ENCODE results near the gene KLK6. TPM values are rescaled to one million over a fixed set of nuclear protein-coding genes. Genes with fewer than 3 reads are reported as not detected.

KLK6 gene
- total RNA-seq, 1 donor from 2014 or later: not detected

DNA sequence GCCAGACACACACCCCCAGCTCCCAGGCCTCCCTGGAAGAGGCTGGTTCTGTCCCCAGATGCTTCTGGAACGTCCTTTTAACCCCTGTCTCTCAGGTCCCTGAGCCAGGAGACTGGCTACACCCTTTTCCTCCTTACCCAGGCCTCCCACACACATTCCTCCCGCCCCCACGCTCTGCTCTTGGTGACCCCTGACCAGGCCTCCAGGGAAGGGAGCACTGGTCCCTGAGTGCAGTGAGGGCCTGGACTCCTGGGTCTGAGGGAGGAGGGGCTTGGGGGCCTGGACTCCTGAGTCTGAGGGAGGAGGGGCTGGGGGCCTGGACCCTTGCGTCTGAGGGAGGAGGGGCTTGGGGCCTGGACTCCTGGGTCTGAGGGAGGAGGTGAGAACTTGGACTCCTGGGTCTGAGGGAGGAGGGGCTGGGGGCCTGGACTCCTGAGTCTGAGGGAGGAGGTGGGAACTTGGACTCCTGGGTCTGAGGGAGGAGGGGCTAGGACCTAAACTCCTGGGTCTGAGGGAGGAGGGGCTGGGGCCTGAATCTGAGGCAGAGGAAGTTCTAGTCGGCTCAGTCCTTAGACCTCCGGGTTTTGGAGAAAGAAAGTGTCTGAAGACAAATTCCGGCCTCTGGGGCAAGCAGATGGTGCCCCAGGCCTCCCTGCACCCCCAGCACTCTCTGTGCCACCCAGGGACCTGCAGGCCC lies 527 bp downstream of the KLK6 start:
- TF ChIP-seq, protein P1, sequence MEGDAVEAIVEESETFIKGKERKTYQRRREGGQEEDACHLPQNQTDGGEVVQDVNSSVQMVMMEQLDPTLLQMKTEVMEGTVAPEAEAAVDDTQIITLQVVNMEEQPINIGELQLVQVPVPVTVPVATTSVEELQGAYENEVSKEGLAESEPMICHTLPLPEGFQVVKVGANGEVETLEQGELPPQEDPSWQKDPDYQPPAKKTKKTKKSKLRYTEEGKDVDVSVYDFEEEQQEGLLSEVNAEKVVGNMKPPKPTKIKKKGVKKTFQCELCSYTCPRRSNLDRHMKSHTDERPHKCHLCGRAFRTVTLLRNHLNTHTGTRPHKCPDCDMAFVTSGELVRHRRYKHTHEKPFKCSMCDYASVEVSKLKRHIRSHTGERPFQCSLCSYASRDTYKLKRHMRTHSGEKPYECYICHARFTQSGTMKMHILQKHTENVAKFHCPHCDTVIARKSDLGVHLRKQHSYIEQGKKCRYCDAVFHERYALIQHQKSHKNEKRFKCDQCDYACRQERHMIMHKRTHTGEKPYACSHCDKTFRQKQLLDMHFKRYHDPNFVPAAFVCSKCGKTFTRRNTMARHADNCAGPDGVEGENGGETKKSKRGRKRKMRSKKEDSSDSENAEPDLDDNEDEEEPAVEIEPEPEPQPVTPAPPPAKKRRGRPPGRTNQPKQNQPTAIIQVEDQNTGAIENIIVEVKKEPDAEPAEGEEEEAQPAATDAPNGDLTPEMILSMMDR (IDR thresholded peaks at IDR 0.05; ENCODE audit: borderline replicate concordance): no peak
- H3K9me3 ChIP-seq (replicated peaks): no peaks in the 10 kb centered on the region
- intact Hi-C loops (cut with micrococcal nuclease): no loop called here
- DNase-seq: no peak
- H3K27ac ChIP-seq (replicated peaks): no peak overlapping the region
- no peak overlapping the region for H3K4me3 ChIP-seq
- H3K36me3 ChIP-seq: no peaks in the 10 kb centered on the region
- H3K27me3 ChIP-seq (ENCODE audit: low read depth): peaks cover 94% of the 10 kb centered on the region
- no peaks in the 10 kb centered on the region for H3K4me1 ChIP-seq

DNA sequence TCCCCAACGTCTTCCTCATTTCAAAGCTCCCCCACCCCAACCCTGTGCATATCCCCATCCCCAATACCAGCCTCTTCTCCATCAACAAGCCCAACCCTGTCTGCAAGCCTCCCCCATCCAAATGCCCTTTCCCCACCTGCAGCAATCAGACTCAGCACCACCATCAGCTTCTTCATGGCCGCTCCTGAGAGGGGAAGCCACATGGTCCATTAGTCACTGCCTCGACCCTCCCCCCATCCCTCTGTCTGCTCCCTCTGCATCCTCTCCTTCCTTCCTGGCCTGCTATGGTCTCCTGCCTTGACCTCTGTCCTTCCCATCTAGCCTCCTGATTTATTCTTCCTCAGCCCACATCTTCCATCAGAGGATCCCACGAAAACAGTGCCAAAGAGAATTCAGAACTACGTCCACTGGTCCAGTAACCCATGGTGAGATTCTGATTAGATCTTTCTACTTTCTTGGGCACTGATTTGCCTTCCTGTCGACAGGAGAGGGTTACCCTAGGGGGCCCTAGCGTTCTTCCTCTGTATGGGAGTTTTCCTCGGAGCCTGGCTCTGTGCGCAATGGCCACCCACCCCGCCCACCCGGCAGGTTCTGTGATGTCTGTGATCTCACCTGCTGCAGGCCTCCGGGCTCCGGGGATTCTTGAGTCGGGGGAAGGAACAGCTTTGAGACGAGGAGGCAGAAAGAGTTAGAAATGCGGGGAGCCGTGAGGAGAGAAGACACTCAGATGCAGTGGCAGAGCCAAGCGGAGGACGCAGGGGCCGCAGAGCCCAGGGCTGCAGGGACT lies 1.3 kb downstream of the KLK6 start:
- intact Hi-C loops (cut with micrococcal nuclease): no loop called here
- DNase-seq: no peak
- TF ChIP-seq, protein P1 (IDR thresholded peaks at IDR 0.05; ENCODE audit: borderline replicate concordance): no peak
- Histone ChIP-seq H3K27ac (replicated peaks) (no peak overlapping the region), H3K9me3 (replicated peaks) (no peaks in the 10 kb centered on the region), H3K36me3 (no peaks in the 10 kb centered on the region), H3K4me3 (no peak overlapping the region), H3K4me1 (no peaks in the 10 kb centered on the region), H3K27me3 (ENCODE audit: low read depth) (peaks cover 96% of the 10 kb centered on the region)

DNA sequence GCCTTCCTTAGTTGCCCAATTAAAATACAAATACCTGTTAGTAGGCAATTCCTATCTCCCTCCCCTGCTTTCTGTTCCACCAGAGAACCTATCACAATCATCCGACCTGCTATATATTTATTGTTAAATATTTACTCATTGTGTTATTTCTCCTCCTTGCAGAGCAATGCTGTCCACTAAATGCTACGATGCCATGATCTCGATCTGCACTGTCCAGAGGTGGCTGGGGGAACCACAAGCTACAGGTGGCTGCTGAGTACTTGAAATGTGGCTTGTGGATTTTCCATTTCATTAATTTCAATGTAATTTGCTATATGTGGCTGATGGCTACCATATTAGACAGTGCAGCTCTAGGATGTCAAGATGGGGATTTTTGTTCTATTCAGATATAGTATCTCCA lies 5.1 kb downstream of the KLK6 start:
- Histone ChIP-seq H3K27me3 (ENCODE audit: low read depth) (peaks cover 84% of the 10 kb centered on the region), H3K4me1 (no peaks in the 10 kb centered on the region), H3K4me3 (no peak overlapping the region), H3K27ac (replicated peaks) (no peak overlapping the region), H3K9me3 (replicated peaks) (no peaks in the 10 kb centered on the region), H3K36me3 (no peaks in the 10 kb centered on the region)
- no peak for DNase-seq
- TF ChIP-seq, protein P1 (IDR thresholded peaks at IDR 0.05; ENCODE audit: borderline replicate concordance): no peak
- intact Hi-C loops (cut with micrococcal nuclease): no loop called here

DNA sequence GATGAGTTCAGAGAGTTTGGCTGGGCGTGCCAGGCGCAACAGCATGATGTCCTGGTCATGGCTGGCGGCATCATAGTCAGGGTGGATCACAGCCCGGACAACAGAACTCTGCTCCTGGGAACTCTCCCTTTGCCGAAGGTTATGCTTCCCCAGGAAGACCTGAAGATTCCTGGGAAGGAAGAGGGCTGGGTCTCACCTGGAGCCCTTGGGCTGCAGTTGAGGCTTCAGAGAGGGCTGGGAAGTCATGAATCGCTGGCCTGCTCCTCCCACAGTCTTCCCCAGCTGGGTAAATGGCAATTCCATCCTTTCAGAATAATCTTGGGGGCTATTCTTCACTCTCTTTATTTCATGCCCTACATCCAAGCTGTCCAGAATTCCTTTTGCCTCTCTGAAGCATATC lies 6.0 kb downstream of the KLK6 start:
- no peaks in the 10 kb centered on the region for H3K36me3 ChIP-seq
- no peak overlapping the region for H3K27ac ChIP-seq (replicated peaks)
- H3K4me1 ChIP-seq: no peaks in the 10 kb centered on the region
- DNase-seq: no peak
- no peak overlapping the region for H3K4me3 ChIP-seq
- intact Hi-C loops (cut with micrococcal nuclease): no loop called here
- H3K9me3 ChIP-seq (replicated peaks): no peaks in the 10 kb centered on the region
- peaks cover 82% of the 10 kb centered on the region for H3K27me3 ChIP-seq (ENCODE audit: low read depth)
- TF ChIP-seq, protein P1 (IDR thresholded peaks at IDR 0.05; ENCODE audit: borderline replicate concordance): no peak

DNA sequence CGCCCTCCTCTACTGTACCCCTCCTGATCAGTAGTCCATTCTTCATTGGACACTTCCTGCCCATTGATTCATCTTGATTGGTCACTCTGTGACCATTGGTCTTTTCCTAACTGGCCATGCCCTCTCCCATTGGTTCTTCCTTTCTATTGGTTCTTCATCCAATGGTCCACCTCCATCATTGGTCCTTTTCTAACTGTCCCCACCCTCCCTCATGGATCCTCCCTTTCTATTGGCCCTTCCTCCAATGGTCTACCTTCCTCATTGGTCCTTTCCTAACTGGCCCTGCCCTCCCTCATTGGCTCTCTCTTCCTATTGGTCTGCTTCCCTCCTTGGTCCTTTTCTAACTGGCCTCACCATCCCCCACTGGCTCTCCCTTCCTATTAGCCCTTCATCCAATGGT lies 7.1 kb downstream of the KLK6 start:
- Histone ChIP-seq H3K27ac (replicated peaks) (no peak overlapping the region), H3K9me3 (replicated peaks) (no peaks in the 10 kb centered on the region), H3K27me3 (ENCODE audit: low read depth) (peaks cover 83% of the 10 kb centered on the region), H3K4me3 (no peak overlapping the region), H3K4me1 (no peaks in the 10 kb centered on the region), H3K36me3 (no peaks in the 10 kb centered on the region)
- no peak for DNase-seq
- TF ChIP-seq, protein P1 (IDR thresholded peaks at IDR 0.05; ENCODE audit: borderline replicate concordance): no peak
- intact Hi-C loops (cut with micrococcal nuclease): no loop called here

Measured in left ventricle myocardium inferior (tissue), 1 donor.